ENCODE measurements around the gene CALCOCO2.

The CALCOCO2 gene

GRCh38 chr17:48873696-48874443 is 43.0 kb downstream of the CALCOCO2 start:
- Histone ChIP-seq H3K9ac (ENCODE audit: low read length) (no peak overlapping the region), H2AFZ (ENCODE audit: low read length) (no peak overlapping the region), H3K4me1 (ENCODE audit: insufficient read depth, low read length, severe bottlenecking) (no peaks in the 10 kb centered on the region), H3K36me3 (ENCODE audit: insufficient read depth, low read length) (no peaks in the 10 kb centered on the region), H4K20me1 (ENCODE audit: insufficient read depth, low read length) (no peaks in the 10 kb centered on the region), H3F3A (ENCODE audit: insufficient read depth, low read length) (no peaks in the 10 kb centered on the region), H3K9me3 (ENCODE audit: low read length) (no peaks in the 10 kb centered on the region), H3K27me3 (ENCODE audit: insufficient read depth, low read length) (peaks cover 4% of the 10 kb centered on the region; the same call in 1 of the 2 replicates), H3K79me2 (ENCODE audit: insufficient read depth, low read length) (no peaks in the 10 kb centered on the region), H3K27ac (ENCODE audit: low read depth, low read length, poor library complexity, severe bottlenecking) (no peak overlapping the region), H3K4me3 (ENCODE audit: low read depth, low read length, poor library complexity, severe bottlenecking) (no peak overlapping the region), H3K9me2 (ENCODE audit: low read depth, low read length) (no peaks in the 10 kb centered on the region), H3K4me2 (ENCODE audit: low read length) (no peak overlapping the region)
- TF ChIP-seq EZH2 (IDR thresholded peaks at IDR 0.05; ENCODE audit: borderline replicate concordance, low read length) (no peak), CTCF (IDR thresholded peaks at IDR 0.05; ENCODE audit: low read length) (no peak)

- Histone ChIP-seq H3K79me2 (ENCODE audit: insufficient read depth, low read length) (no peaks in the 10 kb centered on the region), H3K9me3 (ENCODE audit: low read length) (no peaks in the 10 kb centered on the region), H3K4me3 (ENCODE audit: low read depth, low read length, poor library complexity, severe bottlenecking) (no peak overlapping the region), H3F3A (ENCODE audit: insufficient read depth, low read length) (no peaks in the 10 kb centered on the region), H3K4me1 (ENCODE audit: insufficient read depth, low read length, severe bottlenecking) (no peaks in the 10 kb centered on the region), H2AFZ (ENCODE audit: low read length) (no peak overlapping the region), H3K9me2 (ENCODE audit: low read depth, low read length) (no peaks in the 10 kb centered on the region), H3K27ac (ENCODE audit: low read depth, low read length, poor library complexity, severe bottlenecking) (no peak overlapping the region), H3K9ac (ENCODE audit: low read length) (no peak overlapping the region), H3K36me3 (ENCODE audit: insufficient read depth, low read length) (no peaks in the 10 kb centered on the region), H3K27me3 (ENCODE audit: insufficient read depth, low read length) (peaks cover 4% of the 10 kb centered on the region; the same call in 1 of the 2 replicates), H3K4me2 (ENCODE audit: low read length) (no peak overlapping the region), H4K20me1 (ENCODE audit: insufficient read depth, low read length) (no peaks in the 10 kb centered on the region)
- TF ChIP-seq CTCF (IDR thresholded peaks at IDR 0.05; ENCODE audit: low read length): peak; percentile 94
- TF ChIP-seq EZH2 (IDR thresholded peaks at IDR 0.05; ENCODE audit: borderline replicate concordance, low read length): no peak
Measured at GRCh38 chr17:48878920-48879898, 48.4 kb downstream of the CALCOCO2 start.

- no peaks in the 10 kb centered on the region for H3K9me3 ChIP-seq (ENCODE audit: low read length)
- H3K4me2 ChIP-seq (ENCODE audit: low read length): no peak overlapping the region
- H3K4me3 ChIP-seq (ENCODE audit: low read depth, low read length, poor library complexity, severe bottlenecking): no peak overlapping the region
- H2AFZ ChIP-seq (ENCODE audit: low read length): no peak overlapping the region
- H3K4me1 ChIP-seq (ENCODE audit: insufficient read depth, low read length, severe bottlenecking): peaks cover 3% of the 10 kb centered on the region
- no peaks in the 10 kb centered on the region for H3K36me3 ChIP-seq (ENCODE audit: insufficient read depth, low read length)
- H4K20me1 ChIP-seq (ENCODE audit: insufficient read depth, low read length): no peaks in the 10 kb centered on the region
- H3K79me2 ChIP-seq (ENCODE audit: insufficient read depth, low read length): no peaks in the 10 kb centered on the region
- H3K27me3 ChIP-seq (ENCODE audit: insufficient read depth, low read length): no peaks in the 10 kb centered on the region
- no peak overlapping the region for H3K27ac ChIP-seq (ENCODE audit: low read depth, low read length, poor library complexity, severe bottlenecking)
- H3K9ac ChIP-seq (ENCODE audit: low read length): no peak overlapping the region
- no peak for TF ChIP-seq EZH2 (IDR thresholded peaks at IDR 0.05; ENCODE audit: borderline replicate concordance, low read length)
- H3K9me2 ChIP-seq (ENCODE audit: low read depth, low read length): no peaks in the 10 kb centered on the region
- no peaks in the 10 kb centered on the region for H3F3A ChIP-seq (ENCODE audit: insufficient read depth, low read length)
Measured at GRCh38 chr17:48882272-48882671, 51.4 kb downstream of the CALCOCO2 start.
